Stimulated activated CD4-positive, alpha-beta T cell treated with anti-CD3 and anti-CD28 coated beads, Interleukin-12 subunit alpha, Interleukin-12 subunit beta, amount 100 ng/mL, for 4 hours (primary cell): ENCODE results near the gene ZDHHC8.

Experiments
- DNase-seq: peaks from one replicate; pipeline ENCODE4 v3.0.0-alpha.2; 2020

Gene ZDHHC8

GRCh38 chr22:20099099-20099711, 32.4 kb upstream of the ZDHHC8 start:
- DNase-seq, result no peak

GRCh38 chr22:20101638-20102037, 30.0 kb upstream of the ZDHHC8 start:
- no peak for DNase-seq

- no peak for DNase-seq
Observed at GRCh38 chr22:20102203-20102780, 29.3 kb upstream of the ZDHHC8 start.

- DNase-seq, result no peak
Observed at GRCh38 chr22:20105456-20106204, 26.0 kb upstream of the ZDHHC8 start.

- no peak for DNase-seq
Observed at GRCh38 chr22:20106205-20106848, 25.3 kb upstream of the ZDHHC8 start.

- no peak for DNase-seq
Observed at GRCh38 chr22:20106849-20107237, 24.8 kb upstream of the ZDHHC8 start.

GRCh38 chr22:20107471-20107901, 24.1 kb upstream of the ZDHHC8 start:
- DNase-seq, result no peak

GRCh38 chr22:20107951-20108756, 23.4 kb upstream of the ZDHHC8 start:
- DNase-seq, result no peak

- DNase-seq, result no peak
Observed at GRCh38 chr22:20108757-20109230, 22.8 kb upstream of the ZDHHC8 start.

- DNase-seq, result no peak
Observed at GRCh38 chr22:20109411-20110358, 21.9 kb upstream of the ZDHHC8 start.

GRCh38 chr22:20110359-20110985, 21.1 kb upstream of the ZDHHC8 start:
- DNase-seq, result no peak

- DNase-seq, result no peak
Observed at GRCh38 chr22:20111045-20111688, 20.4 kb upstream of the ZDHHC8 start.

- DNase-seq, result no peak
Observed at GRCh38 chr22:20111689-20112622, 19.6 kb upstream of the ZDHHC8 start.

GRCh38 chr22:20112623-20113511, 18.7 kb upstream of the ZDHHC8 start:
- no peak for DNase-seq

GRCh38 chr22:20113551-20114310, 17.9 kb upstream of the ZDHHC8 start:
- DNase-seq, result no peak

- no peak for DNase-seq
Observed at GRCh38 chr22:20114506-20115475, 16.8 kb upstream of the ZDHHC8 start.
